ENCODE data around the gene SERPINB5.

Gene SERPINB5

GRCh38 chr18:63480915-63481314 lies 4.2 kb downstream of the SERPINB5 start:
- ATAC-seq (replicated peaks) (no peak), DNase-seq (no peak)
- H3K4me1 Mint-ChIP-seq, result no peaks in the 10 kb centered on the region
- H3K4me3 Mint-ChIP-seq, result no peak overlapping the region
- no peak overlapping the region for H3K27ac Mint-ChIP-seq
- no peaks in the 10 kb centered on the region for H3K9me3 Mint-ChIP-seq
- H3K27me3 Mint-ChIP-seq, result peaks cover 9 to 13% of the 10 kb centered on the region in 2 donors
- H3K36me3 Mint-ChIP-seq, result no peaks in the 10 kb centered on the region

- DNase-seq, result no peak
Observed at GRCh38 chr18:63487676-63488075, 10.9 kb downstream of the SERPINB5 start.

GRCh38 chr18:63488160-63488559 lies 11.4 kb downstream of the SERPINB5 start:
- ATAC-seq (replicated peaks), result no peak
- Mint-ChIP-seq H3K27ac (no peak overlapping the region), H3K36me3 (no peaks in the 10 kb centered on the region), H3K9me3 (no peaks in the 10 kb centered on the region), H3K4me1 (no peaks in the 10 kb centered on the region), H3K4me3 (no peak overlapping the region), H3K27me3 (peaks cover 9 to 19% of the 10 kb centered on the region in 2 donors)
- no peak for DNase-seq

More at GRCh38 chr18:63487676-63488075, 10.9 kb downstream of the SERPINB5 start:
- no peak overlapping the region for H3K4me3 Mint-ChIP-seq
- no peaks in the 10 kb centered on the region for H3K4me1 Mint-ChIP-seq
- peaks cover 9 to 16% of the 10 kb centered on the region in 2 donors for H3K27me3 Mint-ChIP-seq
- no peaks in the 10 kb centered on the region for H3K9me3 Mint-ChIP-seq
- no peak overlapping the region for H3K27ac Mint-ChIP-seq
- H3K36me3 Mint-ChIP-seq, result no peaks in the 10 kb centered on the region
- ATAC-seq (replicated peaks), result no peak

- no peak for DNase-seq
- Mint-ChIP-seq H3K4me3 (no peak overlapping the region), H3K36me3 (no peaks in the 10 kb centered on the region), H3K27ac (no peak overlapping the region), H3K27me3 (peaks cover 0 to 14% of the 10 kb centered on the region in 2 donors), H3K4me1 (no peaks in the 10 kb centered on the region), H3K9me3 (no peaks in the 10 kb centered on the region)
- no peak for ATAC-seq (replicated peaks)
Observed at GRCh38 chr18:63492851-63493250, 16.1 kb downstream of the SERPINB5 start.

- H3K9me3 Mint-ChIP-seq, result no peaks in the 10 kb centered on the region
- no peak for ATAC-seq (replicated peaks)
- peaks cover 0 to 14% of the 10 kb centered on the region in 2 donors for H3K27me3 Mint-ChIP-seq
- no peak overlapping the region for H3K27ac Mint-ChIP-seq
- DNase-seq, result no peak
- no peak overlapping the region for H3K4me3 Mint-ChIP-seq
- no peaks in the 10 kb centered on the region for H3K36me3 Mint-ChIP-seq
- no peaks in the 10 kb centered on the region for H3K4me1 Mint-ChIP-seq
Observed at GRCh38 chr18:63495675-63496074, 18.9 kb downstream of the SERPINB5 start.

GRCh38 chr18:63505566-63506335 lies 29.0 kb downstream of the SERPINB5 start:
- Mint-ChIP-seq H3K27me3 (peaks cover 10 to 35% of the 10 kb centered on the region in 2 donors), H3K36me3 (no peaks in the 10 kb centered on the region), H3K9me3 (no peaks in the 10 kb centered on the region), H3K4me3 (no peak overlapping the region), H3K27ac (no peak overlapping the region), H3K4me1 (no peaks in the 10 kb centered on the region)
- ATAC-seq (replicated peaks) (peak; percentile 60 to 63), DNase-seq (peak; percentile 17)

GRCh38 chr18:63506336-63506646 lies 29.5 kb downstream of the SERPINB5 start:
- H3K27ac Mint-ChIP-seq, result no peak overlapping the region
- H3K27me3 Mint-ChIP-seq, result peaks cover 16 to 40% of the 10 kb centered on the region in 2 donors
- DNase-seq (no peak), ATAC-seq (replicated peaks) (no peak)
- H3K4me3 Mint-ChIP-seq, result no peak overlapping the region
- no peaks in the 10 kb centered on the region for H3K4me1 Mint-ChIP-seq
- no peaks in the 10 kb centered on the region for H3K9me3 Mint-ChIP-seq
- H3K36me3 Mint-ChIP-seq, result no peaks in the 10 kb centered on the region

GRCh38 chr18:63508596-63508995 lies 31.8 kb downstream of the SERPINB5 start:
- Mint-ChIP-seq H3K36me3 (no peaks in the 10 kb centered on the region), H3K9me3 (no peaks in the 10 kb centered on the region), H3K4me3 (no peak overlapping the region), H3K27ac (no peak overlapping the region), H3K27me3 (peaks cover 21 to 48% of the 10 kb centered on the region in 2 donors), H3K4me1 (no peaks in the 10 kb centered on the region)
- ATAC-seq (replicated peaks) (no peak), DNase-seq (no peak)

GRCh38 chr18:63511285-63511684 lies 34.5 kb downstream of the SERPINB5 start:
- DNase-seq, result no peak
- no peak for ATAC-seq (replicated peaks)
- peaks cover 24 to 39% of the 10 kb centered on the region in 2 donors for H3K27me3 Mint-ChIP-seq
- no peak overlapping the region for H3K4me3 Mint-ChIP-seq
- H3K9me3 Mint-ChIP-seq, result no peaks in the 10 kb centered on the region
- H3K36me3 Mint-ChIP-seq, result no peaks in the 10 kb centered on the region
- H3K4me1 Mint-ChIP-seq, result no peaks in the 10 kb centered on the region
- no peak overlapping the region for H3K27ac Mint-ChIP-seq

- Mint-ChIP-seq H3K4me1 (peaks cover 2 to 7% of the 10 kb centered on the region in 2 donors), H3K27ac (no peak overlapping the region), H3K36me3 (no peaks in the 10 kb centered on the region), H3K27me3 (peaks cover 22 to 36% of the 10 kb centered on the region in 2 donors), H3K4me3 (no peak overlapping the region), H3K9me3 (no peaks in the 10 kb centered on the region)
- DNase-seq (no peak), ATAC-seq (replicated peaks) (no peak)
Observed at GRCh38 chr18:63514326-63514725, 37.6 kb downstream of the SERPINB5 start.

- Mint-ChIP-seq H3K4me3 (no peak overlapping the region), H3K36me3 (no peaks in the 10 kb centered on the region), H3K27me3 (peaks cover 22 to 33% of the 10 kb centered on the region in 2 donors), H3K9me3 (no peaks in the 10 kb centered on the region), H3K27ac (no peak overlapping the region), H3K4me1 (peaks cover 2 to 7% of the 10 kb centered on the region in 2 donors)
- ATAC-seq (replicated peaks) (no peak), DNase-seq (no peak)
Observed at GRCh38 chr18:63514888-63515678, 38.3 kb downstream of the SERPINB5 start.

GRCh38 chr18:63515801-63516200 lies 39.0 kb downstream of the SERPINB5 start:
- no peaks in the 10 kb centered on the region for H3K9me3 Mint-ChIP-seq
- peaks cover 19 to 26% of the 10 kb centered on the region in 2 donors for H3K27me3 Mint-ChIP-seq
- peaks cover 2 to 7% of the 10 kb centered on the region in 2 donors for H3K4me1 Mint-ChIP-seq
- ATAC-seq (replicated peaks) (no peak), DNase-seq (no peak)
- H3K27ac Mint-ChIP-seq, result no peak overlapping the region
- H3K4me3 Mint-ChIP-seq, result no peak overlapping the region
- no peaks in the 10 kb centered on the region for H3K36me3 Mint-ChIP-seq

GRCh38 chr18:63518178-63519012 lies 41.6 kb downstream of the SERPINB5 start:
- peak; percentile 37 for DNase-seq
- no peaks in the 10 kb centered on the region for H3K9me3 Mint-ChIP-seq
- H3K4me3 Mint-ChIP-seq, result no peak overlapping the region
- ATAC-seq (replicated peaks), result peak; percentile 93 to 96
- H3K27me3 Mint-ChIP-seq, result peaks cover 11 to 18% of the 10 kb centered on the region in 2 donors
- no peaks in the 10 kb centered on the region for H3K36me3 Mint-ChIP-seq
- H3K27ac Mint-ChIP-seq, result no peak overlapping the region
- H3K4me1 Mint-ChIP-seq, result peaks cover 2 to 7% of the 10 kb centered on the region in 2 donors

GRCh38 chr18:63520053-63520685 lies 43.4 kb downstream of the SERPINB5 start:
- no peaks in the 10 kb centered on the region for H3K36me3 Mint-ChIP-seq
- DNase-seq (no peak), ATAC-seq (replicated peaks) (no peak)
- H3K27me3 Mint-ChIP-seq, result peaks cover 10 to 27% of the 10 kb centered on the region in 2 donors
- H3K4me1 Mint-ChIP-seq, result peaks cover 2 to 7% of the 10 kb centered on the region in 2 donors
- no peak overlapping the region for H3K27ac Mint-ChIP-seq
- H3K4me3 Mint-ChIP-seq, result no peak overlapping the region
- H3K9me3 Mint-ChIP-seq, result no peaks in the 10 kb centered on the region
